Neural crest cell (in vitro differentiated cells): Measurements from ENCODE around the gene IFT122. TPM values are rescaled to one million over a fixed set of nuclear protein-coding genes. Genes with fewer than 3 reads are reported as not detected.

Experiments used
- DNase-seq: peaks from one replicate; pipeline ENCODE4 v3.0.0; 2021; ENCODE audit warnings: low read depth, mixed read lengths, low spot score
- H3K27ac Mint-ChIP-seq: one replicate; pipeline ENCODE4 v1.8.0; 2021; ENCODE audit warnings: mild to moderate bottlenecking, mixed read lengths; ENCODE audit not compliant: unreplicated experiment
- H3K27me3 Mint-ChIP-seq: 2 replicates; pipeline ENCODE4 v1.8.0; 2021; ENCODE audit warnings: low read depth, mild to moderate bottlenecking, mixed read lengths
- H3K36me3 Mint-ChIP-seq: 2 replicates; pipeline ENCODE4 v1.8.0; 2021; ENCODE audit warnings: low read depth, mild to moderate bottlenecking, mixed read lengths
- H3K4me1 Mint-ChIP-seq: 2 replicates; pipeline ENCODE4 v1.8.0; 2021; ENCODE audit warnings: mixed read lengths
- H3K4me3 Mint-ChIP-seq: one replicate; pipeline ENCODE4 v1.8.0; 2021; ENCODE audit warnings: mild to moderate bottlenecking, mixed read lengths
- H3K9me3 Mint-ChIP-seq: 2 replicates; pipeline ENCODE4 v1.8.0; 2021; ENCODE audit warnings: mixed read lengths
- total RNA-seq: library from RNA; stranded (reverse); gene quantifications from 2 replicates; pipeline ENCODE4 v1.2.1, GENCODE V29; 2021
- TF ChIP-seq, protein P1 (sequence below): fragments of 200-600 bp; sonication (generic); conservative IDR thresholded peaks from 2 replicates; pipeline ENCODE4 v1.5.0; 2021; ENCODE audit warnings: antibody characterized with exemption, mild to moderate bottlenecking

IFT122 gene
- total RNA-seq, 1 donor from 2014 or later = 44.9 TPM

GRCh38 chr3:129547241-129547640 lies 107.2 kb downstream of the IFT122 start:
- no peaks in the 10 kb centered on the region for H3K9me3 Mint-ChIP-seq
- H3K27ac Mint-ChIP-seq = no peak overlapping the region
- no peak overlapping the region for H3K4me3 Mint-ChIP-seq
- TF ChIP-seq, protein P1, sequence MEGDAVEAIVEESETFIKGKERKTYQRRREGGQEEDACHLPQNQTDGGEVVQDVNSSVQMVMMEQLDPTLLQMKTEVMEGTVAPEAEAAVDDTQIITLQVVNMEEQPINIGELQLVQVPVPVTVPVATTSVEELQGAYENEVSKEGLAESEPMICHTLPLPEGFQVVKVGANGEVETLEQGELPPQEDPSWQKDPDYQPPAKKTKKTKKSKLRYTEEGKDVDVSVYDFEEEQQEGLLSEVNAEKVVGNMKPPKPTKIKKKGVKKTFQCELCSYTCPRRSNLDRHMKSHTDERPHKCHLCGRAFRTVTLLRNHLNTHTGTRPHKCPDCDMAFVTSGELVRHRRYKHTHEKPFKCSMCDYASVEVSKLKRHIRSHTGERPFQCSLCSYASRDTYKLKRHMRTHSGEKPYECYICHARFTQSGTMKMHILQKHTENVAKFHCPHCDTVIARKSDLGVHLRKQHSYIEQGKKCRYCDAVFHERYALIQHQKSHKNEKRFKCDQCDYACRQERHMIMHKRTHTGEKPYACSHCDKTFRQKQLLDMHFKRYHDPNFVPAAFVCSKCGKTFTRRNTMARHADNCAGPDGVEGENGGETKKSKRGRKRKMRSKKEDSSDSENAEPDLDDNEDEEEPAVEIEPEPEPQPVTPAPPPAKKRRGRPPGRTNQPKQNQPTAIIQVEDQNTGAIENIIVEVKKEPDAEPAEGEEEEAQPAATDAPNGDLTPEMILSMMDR = no peak
- no peaks in the 10 kb centered on the region for H3K27me3 Mint-ChIP-seq
- H3K4me1 Mint-ChIP-seq = peaks cover 1% of the 10 kb centered on the region
- DNase-seq = no peak
- no peaks in the 10 kb centered on the region for H3K36me3 Mint-ChIP-seq

DNA sequence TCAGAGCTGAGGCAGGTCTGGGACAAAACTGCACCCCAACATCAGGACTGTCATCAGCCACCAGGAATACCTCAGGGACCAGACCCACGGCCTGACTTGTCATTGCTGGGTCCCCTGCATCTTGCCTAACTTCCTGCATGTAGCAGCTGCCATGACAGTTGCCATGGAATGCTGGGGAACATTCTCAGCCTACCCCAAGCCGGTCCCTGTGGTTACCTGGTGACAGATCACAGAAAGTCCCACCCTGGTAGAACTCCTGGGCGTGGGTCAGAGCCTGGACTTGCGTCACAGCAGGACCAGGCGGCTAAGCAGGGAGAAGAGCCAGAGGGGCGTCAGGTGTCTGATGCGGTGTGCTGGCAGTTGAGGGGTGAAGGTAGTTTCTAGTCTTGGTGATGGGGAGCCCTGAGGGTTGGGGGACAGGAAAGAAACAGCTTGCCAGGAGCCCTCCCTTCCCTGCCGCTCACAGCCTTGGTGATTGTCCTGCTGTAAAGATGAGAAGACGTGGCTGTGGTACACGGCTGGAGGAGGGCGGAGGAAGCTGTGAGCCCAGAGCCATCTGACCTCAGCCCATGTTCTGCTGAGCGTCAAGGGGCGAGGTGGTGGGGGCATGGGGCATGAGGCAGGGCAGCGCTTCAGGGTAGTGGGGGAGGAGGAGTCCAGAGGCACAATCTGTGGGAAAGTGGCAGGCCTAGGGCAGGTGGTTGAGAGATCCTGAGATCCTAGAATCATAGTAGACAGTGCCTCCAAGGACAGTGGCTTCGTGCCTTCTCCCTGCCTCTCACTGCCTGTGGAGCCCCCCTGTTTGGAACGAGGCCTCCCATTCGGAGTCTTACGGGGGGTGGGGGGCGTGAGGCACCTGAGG lies 108.3 kb downstream of the IFT122 start:
- H3K36me3 Mint-ChIP-seq = no peaks in the 10 kb centered on the region
- H3K4me1 Mint-ChIP-seq = peaks cover 9% of the 10 kb centered on the region
- DNase-seq = no peak
- no peaks in the 10 kb centered on the region for H3K9me3 Mint-ChIP-seq
- H3K27ac Mint-ChIP-seq = peak overlapping the region; percentile 35
- H3K27me3 Mint-ChIP-seq = no peaks in the 10 kb centered on the region
- TF ChIP-seq, protein P1 = no peak
- H3K4me3 Mint-ChIP-seq = no peak overlapping the region

DNA sequence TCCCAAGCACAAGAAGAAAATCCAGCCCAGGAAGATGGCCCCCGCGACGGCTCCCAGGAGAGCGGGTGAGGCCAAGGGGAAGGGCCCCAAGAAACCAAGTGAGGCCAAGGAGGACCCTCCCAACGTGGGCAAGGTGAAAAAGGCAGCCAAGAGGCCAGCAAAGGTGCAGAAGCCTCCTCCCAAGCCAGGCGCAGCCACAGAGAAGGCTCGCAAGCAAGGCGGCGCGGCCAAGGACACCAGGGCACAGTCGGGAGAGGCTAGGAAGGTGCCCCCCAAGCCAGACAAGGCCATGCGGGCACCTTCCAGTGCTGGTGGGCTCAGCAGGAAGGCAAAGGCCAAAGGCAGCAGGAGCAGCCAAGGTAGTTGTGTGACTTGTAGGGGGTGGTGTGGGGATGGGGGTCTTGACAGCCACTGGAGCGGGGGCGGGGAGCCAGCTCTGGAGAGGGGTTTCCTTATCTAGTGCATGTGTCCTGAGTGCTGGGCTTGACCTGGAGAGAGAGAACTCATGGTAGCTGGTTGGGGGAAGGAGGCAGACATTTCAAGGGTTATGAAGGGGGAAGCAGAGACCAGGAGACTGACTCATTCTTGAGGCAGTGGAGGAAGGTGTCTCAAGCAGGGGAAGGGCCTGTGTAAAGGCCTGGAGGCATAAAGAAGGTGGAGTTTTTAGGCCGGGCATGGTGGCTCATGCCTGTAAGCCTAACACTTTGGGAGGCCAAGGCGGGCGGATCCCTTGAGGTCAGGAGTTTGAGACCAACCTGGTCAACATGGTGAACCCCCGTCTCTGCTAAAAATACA lies 109.2 kb downstream of the IFT122 start:
- Mint-ChIP-seq H3K9me3 (no peaks in the 10 kb centered on the region), H3K4me3 (no peak overlapping the region), H3K36me3 (no peaks in the 10 kb centered on the region), H3K27ac (peak overlapping the region; percentile 50), H3K27me3 (no peaks in the 10 kb centered on the region), H3K4me1 (peaks cover 17% of the 10 kb centered on the region)
- TF ChIP-seq, protein P1 = no peak
- DNase-seq = no peak

DNA sequence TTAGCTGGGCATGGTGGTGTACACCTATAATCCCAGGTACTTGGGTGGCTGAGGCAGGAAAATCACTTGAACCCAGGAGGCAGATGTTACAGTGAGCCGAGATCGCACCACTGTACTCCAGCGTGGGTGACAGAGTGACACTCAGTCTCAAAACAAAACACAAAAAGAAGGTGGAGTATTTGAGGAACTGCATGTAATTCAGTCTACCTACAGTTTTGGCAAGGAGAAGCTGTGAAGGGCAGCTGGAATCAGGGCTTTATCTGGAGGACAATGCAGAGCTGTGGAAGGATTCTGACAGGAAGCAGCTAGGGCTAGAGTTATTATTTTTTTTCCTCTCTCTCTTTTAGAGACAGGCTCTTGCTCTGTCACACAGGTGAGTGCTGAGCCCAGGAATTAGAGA lies 109.8 kb downstream of the IFT122 start:
- Mint-ChIP-seq H3K9me3 (no peaks in the 10 kb centered on the region), H3K27ac (no peak overlapping the region), H3K4me1 (peaks cover 17% of the 10 kb centered on the region), H3K27me3 (no peaks in the 10 kb centered on the region), H3K36me3 (no peaks in the 10 kb centered on the region), H3K4me3 (no peak overlapping the region)
- no peak for DNase-seq
- TF ChIP-seq, protein P1 = no peak

DNA sequence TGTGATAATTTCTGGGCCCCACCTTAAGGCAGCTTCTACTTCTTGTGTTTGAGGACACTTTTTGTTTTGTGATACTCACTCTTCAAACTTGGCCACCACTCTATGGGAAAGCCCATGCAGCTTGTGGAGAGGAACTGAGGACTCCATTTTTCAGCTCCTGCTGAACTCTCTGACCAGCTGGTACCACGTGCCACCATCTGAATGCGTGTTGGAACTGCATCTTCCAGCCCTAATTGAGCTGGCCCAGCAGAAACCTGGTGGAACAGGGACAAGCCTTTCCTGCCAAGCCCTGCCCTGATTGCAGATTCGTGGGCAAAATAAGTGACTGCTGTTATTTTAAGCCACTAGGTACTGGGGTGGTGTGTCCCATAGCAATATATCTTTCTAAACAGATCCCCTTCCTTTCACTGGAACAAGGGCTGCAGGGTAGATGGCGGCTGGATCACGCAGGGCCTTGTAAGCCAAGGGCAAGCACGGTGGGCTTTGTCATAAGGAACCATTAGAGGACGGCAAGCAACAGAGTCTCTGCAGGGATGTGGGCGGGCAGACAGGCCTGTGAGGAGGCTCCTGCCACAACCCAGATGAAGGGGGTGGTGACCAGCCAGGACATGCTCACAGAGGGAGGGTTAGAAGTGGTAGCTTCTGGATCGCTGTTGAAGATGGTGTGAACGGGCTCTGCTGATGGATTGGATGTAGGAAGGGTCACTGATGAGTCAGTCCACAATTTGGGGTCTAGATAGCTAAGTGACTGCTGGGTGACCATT lies 112.4 kb downstream of the IFT122 start:
- Mint-ChIP-seq H3K4me1 (peaks cover 25% of the 10 kb centered on the region), H3K36me3 (no peaks in the 10 kb centered on the region), H3K4me3 (no peak overlapping the region), H3K27ac (peak overlapping the region; percentile 7), H3K27me3 (no peaks in the 10 kb centered on the region), H3K9me3 (no peaks in the 10 kb centered on the region)
- TF ChIP-seq, protein P1 = no peak
- no peak for DNase-seq
